NOMO-1 (cell line): Measurements from ENCODE around the gene NLN.
"Not testable (repeated sequence)": the region's sequence is repeated elsewhere in the genome, so short reads cannot be mapped to it uniquely, and the experiment has no call there.

Experiments
- DNase-seq, 2 experiments: peaks; one replicate each; lab custom pipeline; 2025; ENCODE audit not compliant: unreplicated experiment in 2 of 2; lab: John Stamatoyannopoulos, UW

Gene NLN

GRCh38 chr5:65866837-65867521, 145.0 kb downstream of the NLN start:
- DNase-seq: no peak

- DNase-seq: no peak
These were observed 145.7 kb downstream of the NLN start for GRCh38 chr5:65867542-65868195.

- DNase-seq: no peak
These were observed 146.5 kb downstream of the NLN start for GRCh38 chr5:65868509-65868908.

DNA sequence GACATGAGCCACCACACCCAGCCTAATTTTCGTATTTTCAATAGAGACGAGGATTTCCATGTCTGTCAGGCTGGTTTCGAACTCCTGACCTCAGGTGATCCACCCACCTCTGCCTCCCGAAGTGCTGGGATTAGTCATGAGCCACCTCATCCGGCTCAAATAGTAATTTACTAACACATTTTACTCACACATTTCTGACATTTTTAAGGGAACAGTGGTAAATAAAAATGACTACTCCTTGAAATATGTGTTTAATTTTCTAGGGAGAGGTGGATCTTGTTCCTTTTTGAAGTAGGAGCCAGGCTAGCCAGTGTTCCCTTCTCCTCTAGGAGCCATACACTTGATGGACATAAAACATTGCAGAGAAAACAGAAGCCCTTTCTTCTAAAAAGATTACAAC, 149.2 kb downstream of the NLN start:
- no peak for DNase-seq

- not testable (repeated sequence) for DNase-seq
These were observed 149.8 kb downstream of the NLN start for GRCh38 chr5:65871776-65872175.

DNA sequence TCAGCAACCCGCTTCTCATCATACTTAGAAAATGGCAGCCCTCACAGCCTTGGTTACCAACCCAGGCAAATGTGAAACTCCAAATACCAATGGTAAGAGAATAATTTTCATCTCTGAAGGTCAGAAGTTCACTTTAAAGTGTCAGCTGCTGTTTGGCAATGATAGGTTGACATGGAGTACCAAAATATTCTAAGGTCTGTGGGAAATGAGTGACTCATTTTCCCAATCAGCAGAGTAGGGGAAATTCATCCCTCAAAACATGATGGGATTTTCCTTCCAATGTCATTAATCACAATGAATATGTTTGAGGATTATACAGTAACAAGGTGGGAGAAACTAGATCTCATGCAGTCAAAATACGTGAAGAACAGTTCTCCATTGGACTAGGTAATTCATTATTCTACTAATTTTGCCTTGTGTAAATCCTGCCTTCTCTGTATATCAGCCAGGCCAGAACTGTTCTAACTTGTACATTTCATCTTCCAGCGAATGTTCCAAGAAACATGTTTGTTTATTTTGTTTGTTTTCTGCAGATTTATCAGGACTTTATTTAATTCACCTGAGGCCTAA, 151.3 kb downstream of the NLN start:
- DNase-seq: no peak

DNA sequence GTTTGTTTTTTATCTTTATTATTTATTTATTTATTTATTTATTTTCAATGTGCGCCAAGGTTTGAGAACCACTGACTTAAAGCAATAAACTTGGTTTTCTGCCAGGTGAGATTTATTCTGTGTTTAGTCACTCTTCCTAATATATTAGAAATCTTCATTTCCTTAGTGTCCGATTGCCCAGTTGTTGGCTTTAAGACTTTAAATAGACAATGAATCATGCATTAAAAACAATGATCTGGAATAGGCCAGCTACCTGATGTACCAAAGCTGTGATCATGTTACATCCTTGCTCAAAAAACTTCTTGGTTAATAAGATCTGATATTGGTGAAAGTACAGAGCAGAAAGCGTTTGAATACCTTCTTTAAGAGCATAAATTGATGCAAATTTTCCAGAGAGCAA, 152.2 kb downstream of the NLN start:
- DNase-seq: no peak

GRCh38 chr5:65876496-65876895, 154.5 kb downstream of the NLN start:
- DNase-seq: no peak

GRCh38 chr5:65876970-65877369, 155.0 kb downstream of the NLN start:
- DNase-seq: no peak
